GM18519 (cell line): ENCODE results near the gene POLD2.

Experiments used
- ATAC-seq: cut with Tn5 transposase; IDR thresholded peaks from one replicate; pipeline ENCODE4 v1.9.1; 2021; ENCODE audit warnings: mild to moderate bottlenecking, moderate library complexity; ENCODE audit not compliant: unreplicated experiment, low FRiP score

The POLD2 gene

GRCh38 chr7:44103566-44103922 lies 19.8 kb downstream of the POLD2 start:
- no peak for ATAC-seq

- no peak for ATAC-seq
Observed at GRCh38 chr7:44102846-44103565, 20.3 kb downstream of the POLD2 start.

- ATAC-seq = no peak
Observed at GRCh38 chr7:44101966-44102845, 21.1 kb downstream of the POLD2 start.

GRCh38 chr7:44101303-44101965 lies 21.9 kb downstream of the POLD2 start:
- no peak for ATAC-seq

- ATAC-seq = no peak
Observed at GRCh38 chr7:44100458-44101302, 22.7 kb downstream of the POLD2 start.

GRCh38 chr7:44099669-44100068 lies 23.7 kb downstream of the POLD2 start:
- no peak for ATAC-seq

- ATAC-seq = no peak
Observed at GRCh38 chr7:44098092-44099068, 25.0 kb downstream of the POLD2 start.

GRCh38 chr7:44097064-44097932 lies 26.1 kb downstream of the POLD2 start:
- ATAC-seq = no peak

GRCh38 chr7:44096326-44096881 lies 26.9 kb downstream of the POLD2 start:
- ATAC-seq = no peak

GRCh38 chr7:44095781-44096180 lies 27.6 kb downstream of the POLD2 start:
- no peak for ATAC-seq

- no peak for ATAC-seq
Observed at GRCh38 chr7:44094883-44095592, 28.3 kb downstream of the POLD2 start.

- no peak for ATAC-seq
Observed at GRCh38 chr7:44094365-44094764, 29.0 kb downstream of the POLD2 start.

GRCh38 chr7:44093102-44093641 lies 30.2 kb downstream of the POLD2 start:
- no peak for ATAC-seq

- ATAC-seq = no peak
Observed at GRCh38 chr7:44087911-44088838, 35.2 kb downstream of the POLD2 start.

- ATAC-seq = no peak
Observed at GRCh38 chr7:44086627-44087026, 36.7 kb downstream of the POLD2 start.

- no peak for ATAC-seq
Observed at GRCh38 chr7:44085546-44085945, 37.8 kb downstream of the POLD2 start.
